ENCODE measurements around the gene UBAP2L. TPM values are rescaled to one million over a fixed set of nuclear protein-coding genes. Genes with fewer than 3 reads are reported as not detected.
A peak's percentile ranks its signal among the peaks of the same experiment; 100 is the strongest.

UBAP2L gene
- total and polyA plus RNA-seq, 2 experiments from 2014 or later, result 73.0 to 132 TPM

GRCh38 chr1:154253671-154254070 lies 32.9 kb downstream of the UBAP2L start:
- in situ Hi-C loops (cut with MboI), result no loop called here
- H3K9me3 ChIP-seq (ENCODE audit: low read depth), result no peaks in the 10 kb centered on the region
- TF ChIP-seq EZH2 (IDR thresholded peaks at IDR 0.05; ENCODE audit: insufficient read depth, poor library complexity, severe bottlenecking), result no peak
- no peak for TF ChIP-seq EZH2phosphoT487 (IDR thresholded peaks at IDR 0.05; ENCODE audit: insufficient read depth, low read depth)
- H2AFZ ChIP-seq, result no peak overlapping the region
- peaks cover 70% of the 10 kb centered on the region for H3K79me2 ChIP-seq (ENCODE audit: insufficient read depth)
- H3F3A ChIP-seq (ENCODE audit: insufficient read depth), result peaks cover 31% of the 10 kb centered on the region
- no peaks in the 10 kb centered on the region for H3K27me3 ChIP-seq (replicated peaks; ENCODE audit: insufficient read depth)
- no peak overlapping the region for H3K9ac ChIP-seq
- H4K20me1 ChIP-seq (ENCODE audit: insufficient read depth), result no peaks in the 10 kb centered on the region
- WGBS, 2 experiments (ENCODE audit: low coverage in 1 of 2, low lambda C conversion rate in 2 of 2, missing lambda C conversion rate in 2 of 2), result 85% methylated on average over 7 of the region's 7 CpGs
- H3K36me3 ChIP-seq (ENCODE audit: low read depth), result peaks cover 95% of the 10 kb centered on the region
- peak; percentile 43 for DNase-seq
- H3K4me1 ChIP-seq (ENCODE audit: insufficient read depth), result no peaks in the 10 kb centered on the region
- H3K27ac ChIP-seq, result 0 out of 2 replicates have a peak overlapping the region, but pooled peaks have one; percentile 24
- H3K4me2 ChIP-seq (ENCODE audit: unreplicated experiment), result no peak overlapping the region
- H3K4me3 ChIP-seq, result no peak overlapping the region
- H3K9me2 ChIP-seq (ENCODE audit: insufficient read depth), result no peaks in the 10 kb centered on the region

GRCh38 chr1:154256686-154257085 lies 35.9 kb downstream of the UBAP2L start:
- Histone ChIP-seq H3K36me3 (ENCODE audit: low read depth) (peaks cover 95% of the 10 kb centered on the region), H4K20me1 (ENCODE audit: insufficient read depth) (no peaks in the 10 kb centered on the region), H3K4me2 (ENCODE audit: unreplicated experiment) (no peak overlapping the region), H3K27me3 (replicated peaks; ENCODE audit: insufficient read depth) (no peaks in the 10 kb centered on the region), H3K9me2 (ENCODE audit: insufficient read depth) (no peaks in the 10 kb centered on the region), H3K4me3 (no peak overlapping the region), H3F3A (ENCODE audit: insufficient read depth) (peaks cover 31% of the 10 kb centered on the region), H3K79me2 (ENCODE audit: insufficient read depth) (peaks cover 67% of the 10 kb centered on the region), H3K4me1 (ENCODE audit: insufficient read depth) (no peaks in the 10 kb centered on the region), H3K9ac (no peak overlapping the region), H2AFZ (no peak overlapping the region), H3K9me3 (ENCODE audit: low read depth) (no peaks in the 10 kb centered on the region), H3K27ac (peak overlapping the region; percentile 19)
- DNase-seq, result peak; percentile 67
- in situ Hi-C loops (cut with MboI), result no loop called here
- TF ChIP-seq EZH2 (IDR thresholded peaks at IDR 0.05; ENCODE audit: insufficient read depth, poor library complexity, severe bottlenecking) (no peak), EZH2phosphoT487 (IDR thresholded peaks at IDR 0.05; ENCODE audit: insufficient read depth, low read depth) (no peak)

GRCh38 chr1:154258784-154259183 lies 38.0 kb downstream of the UBAP2L start:
- Histone ChIP-seq H3K9me3 (ENCODE audit: low read depth) (no peaks in the 10 kb centered on the region), H3K36me3 (ENCODE audit: low read depth) (peaks cover 97% of the 10 kb centered on the region), H3K4me3 (no peak overlapping the region), H3K4me1 (ENCODE audit: insufficient read depth) (no peaks in the 10 kb centered on the region), H3K9me2 (ENCODE audit: insufficient read depth) (no peaks in the 10 kb centered on the region), H2AFZ (no peak overlapping the region), H3K27me3 (replicated peaks; ENCODE audit: insufficient read depth) (no peaks in the 10 kb centered on the region), H3K9ac (no peak overlapping the region), H3K79me2 (ENCODE audit: insufficient read depth) (peaks cover 78% of the 10 kb centered on the region), H4K20me1 (ENCODE audit: insufficient read depth) (0 out of 2 replicates have a peak, but pooled peaks cover 3% of the 10 kb centered on the region), H3K27ac (no peak overlapping the region), H3F3A (ENCODE audit: insufficient read depth) (peaks cover 34% of the 10 kb centered on the region), H3K4me2 (ENCODE audit: unreplicated experiment) (no peak overlapping the region)
- in situ Hi-C loops (cut with MboI), result no loop called here
- DNase-seq, result no peak
- 95 to 96% methylated on average over 2 of the region's 2 CpGs for WGBS, 2 experiments (ENCODE audit: low coverage in 1 of 2, low lambda C conversion rate in 2 of 2, missing lambda C conversion rate in 2 of 2)
- TF ChIP-seq EZH2 (IDR thresholded peaks at IDR 0.05; ENCODE audit: insufficient read depth, poor library complexity, severe bottlenecking) (no peak), EZH2phosphoT487 (IDR thresholded peaks at IDR 0.05; ENCODE audit: insufficient read depth, low read depth) (no peak)

GRCh38 chr1:154260127-154260526 lies 39.4 kb downstream of the UBAP2L start:
- no peak for DNase-seq
- H3K9ac ChIP-seq, result no peak overlapping the region
- no peaks in the 10 kb centered on the region for H3K27me3 ChIP-seq (replicated peaks; ENCODE audit: insufficient read depth)
- no peak overlapping the region for H3K27ac ChIP-seq
- H3K79me2 ChIP-seq (ENCODE audit: insufficient read depth), result peaks cover 80% of the 10 kb centered on the region
- H3K9me3 ChIP-seq (ENCODE audit: low read depth), result no peaks in the 10 kb centered on the region
- peaks cover 93% of the 10 kb centered on the region for H3K36me3 ChIP-seq (ENCODE audit: low read depth)
- 0 out of 2 replicates have a peak, but pooled peaks cover 3% of the 10 kb centered on the region for H4K20me1 ChIP-seq (ENCODE audit: insufficient read depth)
- no peak overlapping the region for H3K4me3 ChIP-seq
- no peaks in the 10 kb centered on the region for H3K4me1 ChIP-seq (ENCODE audit: insufficient read depth)
- 48 to 52% methylated on average over 1 of the region's 1 CpG for WGBS, 2 experiments (ENCODE audit: low coverage in 1 of 2, low lambda C conversion rate in 2 of 2, missing lambda C conversion rate in 2 of 2)
- H3K4me2 ChIP-seq (ENCODE audit: unreplicated experiment), result no peak overlapping the region
- H3F3A ChIP-seq (ENCODE audit: insufficient read depth), result peaks cover 23% of the 10 kb centered on the region
- no peaks in the 10 kb centered on the region for H3K9me2 ChIP-seq (ENCODE audit: insufficient read depth)
- H2AFZ ChIP-seq, result no peak overlapping the region
- in situ Hi-C loops (cut with MboI), result no loop called here
- no peak for TF ChIP-seq EZH2 (IDR thresholded peaks at IDR 0.05; ENCODE audit: insufficient read depth, poor library complexity, severe bottlenecking)
- TF ChIP-seq EZH2phosphoT487 (IDR thresholded peaks at IDR 0.05; ENCODE audit: insufficient read depth, low read depth), result no peak
